Body of pancreas (tissue), 4 donors: ENCODE data around the gene IL15RA.

Experiments
- POLR2A ChIP-seq, 3 donors: fragments of 450-650 bp; IDR thresholded peaks; one replicate each; pipeline ENCODE4 v1.6.1; 2016; ENCODE audit warnings: antibody characterized with exemption in 3 of 3, mild to moderate bottlenecking in 2 of 3
- TF ChIP-seq, protein P1 (sequence below), 7 experiments: fragments of 450-650 bp in 4 of 7; fragments of 200-600 bp in 3 of 7; sonication (generic) in 3 of 7; IDR thresholded peaks; one replicate each; pipeline ENCODE4 v1.5.1; 2016 to 2019; ENCODE audit warnings: antibody characterized with exemption in 7 of 7

DNA sequence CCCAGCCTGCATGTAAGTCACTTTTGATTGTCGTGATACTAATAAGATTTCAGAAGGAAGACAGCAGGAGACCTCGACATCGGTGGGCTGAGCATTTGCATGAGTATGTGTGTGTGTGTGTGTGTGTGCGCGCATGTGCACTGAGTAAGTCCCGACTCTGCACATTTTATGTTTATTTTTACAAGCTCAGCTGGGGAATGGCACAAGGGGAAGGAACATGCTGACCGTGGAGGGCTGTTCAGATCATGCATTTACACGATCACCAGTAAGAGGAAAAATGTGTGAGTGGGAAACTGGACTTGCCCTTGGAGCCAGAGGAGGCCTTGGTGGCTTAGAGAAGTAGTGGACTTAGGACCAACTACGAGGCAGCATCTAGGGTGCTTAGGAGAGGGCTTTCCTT lies 43.5 kb upstream of the IL15RA start:
- TF ChIP-seq, protein P1, sequence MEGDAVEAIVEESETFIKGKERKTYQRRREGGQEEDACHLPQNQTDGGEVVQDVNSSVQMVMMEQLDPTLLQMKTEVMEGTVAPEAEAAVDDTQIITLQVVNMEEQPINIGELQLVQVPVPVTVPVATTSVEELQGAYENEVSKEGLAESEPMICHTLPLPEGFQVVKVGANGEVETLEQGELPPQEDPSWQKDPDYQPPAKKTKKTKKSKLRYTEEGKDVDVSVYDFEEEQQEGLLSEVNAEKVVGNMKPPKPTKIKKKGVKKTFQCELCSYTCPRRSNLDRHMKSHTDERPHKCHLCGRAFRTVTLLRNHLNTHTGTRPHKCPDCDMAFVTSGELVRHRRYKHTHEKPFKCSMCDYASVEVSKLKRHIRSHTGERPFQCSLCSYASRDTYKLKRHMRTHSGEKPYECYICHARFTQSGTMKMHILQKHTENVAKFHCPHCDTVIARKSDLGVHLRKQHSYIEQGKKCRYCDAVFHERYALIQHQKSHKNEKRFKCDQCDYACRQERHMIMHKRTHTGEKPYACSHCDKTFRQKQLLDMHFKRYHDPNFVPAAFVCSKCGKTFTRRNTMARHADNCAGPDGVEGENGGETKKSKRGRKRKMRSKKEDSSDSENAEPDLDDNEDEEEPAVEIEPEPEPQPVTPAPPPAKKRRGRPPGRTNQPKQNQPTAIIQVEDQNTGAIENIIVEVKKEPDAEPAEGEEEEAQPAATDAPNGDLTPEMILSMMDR (IDR thresholded peaks at IDR 0.05), result no peak
- TF ChIP-seq POLR2A (IDR thresholded peaks at IDR 0.05), result no peak
